ENCODE results near the gene GRM8.

Gene GRM8

DNA sequence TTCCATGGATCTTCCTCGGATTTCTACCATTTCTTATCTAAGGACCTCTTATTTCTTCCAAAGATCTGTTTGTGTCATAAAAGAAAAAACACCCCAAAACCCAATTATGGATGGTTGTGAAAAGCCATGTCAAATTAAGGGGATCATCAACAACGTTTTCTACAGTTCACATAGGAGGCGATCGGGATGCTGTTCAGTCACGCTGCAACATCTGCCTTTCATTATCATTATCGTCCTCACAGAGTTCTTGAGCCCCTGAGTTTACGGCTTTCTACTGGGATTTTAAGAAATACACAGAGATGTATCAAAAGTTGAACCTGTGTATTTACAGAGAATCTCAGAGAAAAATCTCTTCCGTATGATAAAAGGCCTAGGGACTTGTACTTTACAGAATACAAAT is 101.4 kb downstream of the GRM8 start:
- no peaks in the 10 kb centered on the region for H3F3A ChIP-seq (ENCODE audit: control insufficient read depth, insufficient read depth)
- H3K9me3 ChIP-seq (ENCODE audit: control insufficient read depth, insufficient read depth, low read length): no peaks in the 10 kb centered on the region
- TF ChIP-seq, protein P1, sequence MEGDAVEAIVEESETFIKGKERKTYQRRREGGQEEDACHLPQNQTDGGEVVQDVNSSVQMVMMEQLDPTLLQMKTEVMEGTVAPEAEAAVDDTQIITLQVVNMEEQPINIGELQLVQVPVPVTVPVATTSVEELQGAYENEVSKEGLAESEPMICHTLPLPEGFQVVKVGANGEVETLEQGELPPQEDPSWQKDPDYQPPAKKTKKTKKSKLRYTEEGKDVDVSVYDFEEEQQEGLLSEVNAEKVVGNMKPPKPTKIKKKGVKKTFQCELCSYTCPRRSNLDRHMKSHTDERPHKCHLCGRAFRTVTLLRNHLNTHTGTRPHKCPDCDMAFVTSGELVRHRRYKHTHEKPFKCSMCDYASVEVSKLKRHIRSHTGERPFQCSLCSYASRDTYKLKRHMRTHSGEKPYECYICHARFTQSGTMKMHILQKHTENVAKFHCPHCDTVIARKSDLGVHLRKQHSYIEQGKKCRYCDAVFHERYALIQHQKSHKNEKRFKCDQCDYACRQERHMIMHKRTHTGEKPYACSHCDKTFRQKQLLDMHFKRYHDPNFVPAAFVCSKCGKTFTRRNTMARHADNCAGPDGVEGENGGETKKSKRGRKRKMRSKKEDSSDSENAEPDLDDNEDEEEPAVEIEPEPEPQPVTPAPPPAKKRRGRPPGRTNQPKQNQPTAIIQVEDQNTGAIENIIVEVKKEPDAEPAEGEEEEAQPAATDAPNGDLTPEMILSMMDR (IDR thresholded peaks at IDR 0.05; ENCODE audit: low read depth, low read length, poor library complexity, severe bottlenecking): no peak
- TF ChIP-seq EZH2phosphoT487 (IDR thresholded peaks at IDR 0.05; ENCODE audit: borderline replicate concordance, low read length): no peak
- no peaks in the 10 kb centered on the region for H3K79me2 ChIP-seq (ENCODE audit: control insufficient read depth, low read length)
- no peak overlapping the region for H3K4me2 ChIP-seq (ENCODE audit: low read length)
- H3K4me3 ChIP-seq (ENCODE audit: low read length): no peak overlapping the region
- H3K27ac ChIP-seq (ENCODE audit: low read depth, low read length): no peak overlapping the region
- no peaks in the 10 kb centered on the region for H3K36me3 ChIP-seq (ENCODE audit: control insufficient read depth, low read length)
- H3K27me3 ChIP-seq (ENCODE audit: control insufficient read depth, low read length): no peaks in the 10 kb centered on the region
- no peaks in the 10 kb centered on the region; the same call in 1 of the 2 replicates for H3K9me2 ChIP-seq (replicated peaks; ENCODE audit: control insufficient read depth, low read length)
- no peaks in the 10 kb centered on the region for H3K4me1 ChIP-seq (ENCODE audit: control insufficient read depth, low read length)
- H4K20me1 ChIP-seq (ENCODE audit: control insufficient read depth, insufficient read depth, low read depth, low read length): no peaks in the 10 kb centered on the region

DNA sequence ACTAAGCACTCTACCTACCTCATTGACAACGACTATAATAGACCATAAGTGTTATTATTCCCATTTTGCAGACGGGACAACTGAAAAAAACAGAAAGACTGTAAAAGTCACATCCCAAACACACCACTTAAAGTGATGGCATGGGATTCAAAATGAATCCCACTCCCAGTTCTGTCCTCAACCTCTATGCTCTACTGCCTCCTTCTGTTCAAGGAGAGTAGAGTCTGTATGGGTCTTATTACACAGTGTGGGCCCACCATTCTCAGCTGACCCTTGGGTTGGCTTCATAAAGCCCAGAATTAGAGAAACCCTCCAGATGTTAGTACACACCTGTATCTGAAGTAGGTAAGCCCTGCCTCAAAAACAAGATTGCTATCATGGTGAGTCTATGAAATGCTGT is 102.2 kb downstream of the GRM8 start:
- H3K36me3 ChIP-seq (ENCODE audit: control insufficient read depth, low read length): no peaks in the 10 kb centered on the region
- H3K27ac ChIP-seq (ENCODE audit: low read depth, low read length): no peak overlapping the region
- no peak for TF ChIP-seq EZH2phosphoT487 (IDR thresholded peaks at IDR 0.05; ENCODE audit: borderline replicate concordance, low read length)
- TF ChIP-seq, protein P1 (IDR thresholded peaks at IDR 0.05; ENCODE audit: low read depth, low read length, poor library complexity, severe bottlenecking): no peak
- H3K9me3 ChIP-seq (ENCODE audit: control insufficient read depth, insufficient read depth, low read length): no peaks in the 10 kb centered on the region
- H3K4me1 ChIP-seq (ENCODE audit: control insufficient read depth, low read length): no peaks in the 10 kb centered on the region
- no peaks in the 10 kb centered on the region; the same call in 1 of the 2 replicates for H3K9me2 ChIP-seq (replicated peaks; ENCODE audit: control insufficient read depth, low read length)
- no peaks in the 10 kb centered on the region for H4K20me1 ChIP-seq (ENCODE audit: control insufficient read depth, insufficient read depth, low read depth, low read length)
- H3F3A ChIP-seq (ENCODE audit: control insufficient read depth, insufficient read depth): no peaks in the 10 kb centered on the region
- no peak overlapping the region for H3K4me2 ChIP-seq (ENCODE audit: low read length)
- no peak overlapping the region for H3K4me3 ChIP-seq (ENCODE audit: low read length)
- H3K27me3 ChIP-seq (ENCODE audit: control insufficient read depth, low read length): 0 out of 2 replicates have a peak, but pooled peaks cover 3% of the 10 kb centered on the region
- H3K79me2 ChIP-seq (ENCODE audit: control insufficient read depth, low read length): no peaks in the 10 kb centered on the region

DNA sequence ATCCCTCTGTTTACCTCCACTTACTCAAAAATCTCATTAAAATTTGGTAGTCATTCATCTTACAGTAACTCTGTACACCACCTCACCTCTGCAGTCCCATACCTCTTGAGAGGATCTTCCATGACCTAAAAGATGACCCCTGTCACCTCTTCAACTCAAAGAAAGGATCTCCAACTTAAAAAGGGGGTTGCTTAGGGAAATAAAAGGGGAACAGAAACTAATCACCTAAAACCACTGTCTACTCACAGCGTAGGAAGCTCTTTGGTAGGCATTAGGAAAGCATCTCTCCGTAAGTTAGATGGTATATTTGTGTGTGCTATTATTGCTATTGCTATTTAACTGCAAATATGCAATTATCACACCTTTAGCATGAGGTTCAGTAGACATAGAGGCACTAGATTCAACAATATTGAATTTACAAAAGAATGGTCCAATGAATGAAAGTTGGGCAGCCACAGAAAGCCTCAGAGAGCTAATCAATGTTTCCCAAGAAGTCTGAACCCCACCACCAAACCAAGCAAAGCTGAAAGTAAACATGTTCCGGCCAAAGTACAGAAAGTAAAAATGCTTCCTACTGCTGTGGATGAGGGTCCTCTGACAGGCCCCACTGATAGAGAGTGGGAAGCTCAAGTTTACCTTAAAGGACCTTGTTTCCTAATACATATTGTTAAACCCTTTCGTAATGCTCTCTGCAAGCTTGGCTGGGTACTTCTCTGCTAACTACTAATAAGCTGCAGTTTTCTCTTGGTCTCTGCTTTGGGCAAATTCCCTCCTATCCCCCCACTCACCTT is 105.8 kb downstream of the GRM8 start:
- Histone ChIP-seq H3K4me2 (ENCODE audit: low read length) (no peak overlapping the region), H3K27ac (ENCODE audit: low read depth, low read length) (no peak overlapping the region), H3K4me3 (ENCODE audit: low read length) (no peak overlapping the region), H3K9me3 (ENCODE audit: control insufficient read depth, insufficient read depth, low read length) (no peaks in the 10 kb centered on the region), H3K9me2 (replicated peaks; ENCODE audit: control insufficient read depth, low read length) (no peaks in the 10 kb centered on the region; the same call in 1 of the 2 replicates), H3K4me1 (ENCODE audit: control insufficient read depth, low read length) (no peaks in the 10 kb centered on the region), H3K79me2 (ENCODE audit: control insufficient read depth, low read length) (no peaks in the 10 kb centered on the region), H3K36me3 (ENCODE audit: control insufficient read depth, low read length) (no peaks in the 10 kb centered on the region), H3K27me3 (ENCODE audit: control insufficient read depth, low read length) (0 out of 2 replicates have a peak, but pooled peaks cover 3% of the 10 kb centered on the region), H4K20me1 (ENCODE audit: control insufficient read depth, insufficient read depth, low read depth, low read length) (no peaks in the 10 kb centered on the region), H3F3A (ENCODE audit: control insufficient read depth, insufficient read depth) (no peaks in the 10 kb centered on the region)
- no peak for TF ChIP-seq EZH2phosphoT487 (IDR thresholded peaks at IDR 0.05; ENCODE audit: borderline replicate concordance, low read length)
- TF ChIP-seq, protein P1 (IDR thresholded peaks at IDR 0.05; ENCODE audit: low read depth, low read length, poor library complexity, severe bottlenecking): no peak
